OCI-LY3 (cell line): ENCODE data around the gene CLDN5.

Experiments
- EZH2phosphoT487 ChIP-seq: fragments of 200-600 bp; shearing (Covaris generic); IDR thresholded peaks from 2 replicates; pipeline ENCODE4 v1.6.1; 2018; ENCODE audit warnings: antibody characterized with exemption, mixed run types, low read depth
- TF ChIP-seq, protein P1 (sequence below): fragments of 200-600, 300-600 bp; sonication (generic); IDR thresholded peaks from 2 replicates; pipeline ENCODE4 v1.5.1; 2014; ENCODE audit warnings: antibody characterized with exemption, low read length, low read depth

DNA sequence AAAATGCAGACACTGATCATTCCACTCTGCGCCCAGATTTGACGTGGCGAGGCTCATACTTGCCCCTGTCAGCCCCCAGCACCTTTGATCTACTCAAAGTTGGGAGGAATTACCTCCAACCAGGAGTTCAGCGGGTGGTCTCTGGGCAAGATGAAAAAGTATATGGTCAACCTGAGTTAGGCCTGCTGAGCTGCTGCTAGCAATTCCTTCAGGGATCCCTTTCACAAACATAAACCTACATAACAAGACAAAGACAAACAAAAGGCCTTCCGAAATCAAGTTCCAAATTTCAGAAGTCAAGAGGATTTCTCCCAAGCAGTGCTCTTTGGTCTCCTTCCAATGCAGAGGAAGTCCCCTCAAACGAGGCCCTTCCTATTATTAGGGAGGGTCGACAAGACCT is 20.8 kb downstream of the CLDN5 start:
- TF ChIP-seq, protein P1, sequence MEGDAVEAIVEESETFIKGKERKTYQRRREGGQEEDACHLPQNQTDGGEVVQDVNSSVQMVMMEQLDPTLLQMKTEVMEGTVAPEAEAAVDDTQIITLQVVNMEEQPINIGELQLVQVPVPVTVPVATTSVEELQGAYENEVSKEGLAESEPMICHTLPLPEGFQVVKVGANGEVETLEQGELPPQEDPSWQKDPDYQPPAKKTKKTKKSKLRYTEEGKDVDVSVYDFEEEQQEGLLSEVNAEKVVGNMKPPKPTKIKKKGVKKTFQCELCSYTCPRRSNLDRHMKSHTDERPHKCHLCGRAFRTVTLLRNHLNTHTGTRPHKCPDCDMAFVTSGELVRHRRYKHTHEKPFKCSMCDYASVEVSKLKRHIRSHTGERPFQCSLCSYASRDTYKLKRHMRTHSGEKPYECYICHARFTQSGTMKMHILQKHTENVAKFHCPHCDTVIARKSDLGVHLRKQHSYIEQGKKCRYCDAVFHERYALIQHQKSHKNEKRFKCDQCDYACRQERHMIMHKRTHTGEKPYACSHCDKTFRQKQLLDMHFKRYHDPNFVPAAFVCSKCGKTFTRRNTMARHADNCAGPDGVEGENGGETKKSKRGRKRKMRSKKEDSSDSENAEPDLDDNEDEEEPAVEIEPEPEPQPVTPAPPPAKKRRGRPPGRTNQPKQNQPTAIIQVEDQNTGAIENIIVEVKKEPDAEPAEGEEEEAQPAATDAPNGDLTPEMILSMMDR, result no peak
- TF ChIP-seq EZH2phosphoT487, result no peak
